HG03135 (cell line): ENCODE data around the gene GNAZ.
"Not testable (repeated sequence)": the region's sequence is repeated elsewhere in the genome, so short reads cannot be mapped to it uniquely, and the experiment has no call there.

Experiments used
- ATAC-seq: cut with Tn5 transposase; IDR thresholded peaks from one replicate; pipeline ENCODE4 v1.9.1; 2021; ENCODE audit warnings: mild to moderate bottlenecking, moderate library complexity; ENCODE audit not compliant: unreplicated experiment

Gene GNAZ

DNA sequence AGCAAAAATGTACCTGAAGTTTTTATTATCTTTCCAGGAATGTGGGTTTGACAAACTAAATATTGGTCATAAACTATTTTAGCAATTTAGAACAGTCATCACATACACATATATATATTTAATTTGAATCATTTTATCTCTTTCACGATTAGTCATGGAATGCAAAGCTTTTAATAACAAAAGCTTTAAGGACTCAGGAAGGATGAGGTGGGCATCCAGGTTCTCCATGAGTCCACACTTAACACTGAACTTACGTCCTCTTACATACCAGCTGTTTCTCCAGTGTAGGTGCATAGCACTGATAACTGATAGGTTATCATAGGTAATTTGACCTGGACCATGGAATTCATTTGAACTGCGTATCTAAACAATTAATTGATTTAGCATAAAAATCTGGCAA is 28.1 kb upstream of the GNAZ start:
- ATAC-seq = no peak

DNA sequence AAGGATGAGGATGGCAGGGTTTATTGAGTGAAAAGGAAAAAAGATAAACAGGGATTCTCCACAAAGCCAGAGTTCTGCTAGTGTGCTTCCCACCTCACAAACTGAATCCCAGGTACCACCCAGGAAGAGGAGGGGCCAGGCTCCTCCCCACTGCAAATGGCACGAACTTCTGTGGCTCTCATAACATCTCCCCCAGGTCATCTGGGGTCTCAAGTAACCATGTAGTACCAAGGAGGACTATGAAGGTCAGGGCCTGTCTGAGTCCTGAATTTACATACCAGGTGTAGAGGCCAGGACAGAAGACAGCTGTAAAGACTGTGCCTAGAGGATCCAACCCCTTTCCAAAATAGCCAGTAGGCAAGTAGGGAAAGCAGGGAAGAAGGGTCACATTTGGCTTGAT is 25.7 kb upstream of the GNAZ start:
- no peak for ATAC-seq

- no peak for ATAC-seq
Observed at GRCh38 chr22:23045461-23045860, 24.9 kb upstream of the GNAZ start.

- no peak for ATAC-seq
Observed at GRCh38 chr22:23047265-23047664, 23.1 kb upstream of the GNAZ start.

GRCh38 chr22:23047742-23048141 is 22.6 kb upstream of the GNAZ start:
- no peak for ATAC-seq

DNA sequence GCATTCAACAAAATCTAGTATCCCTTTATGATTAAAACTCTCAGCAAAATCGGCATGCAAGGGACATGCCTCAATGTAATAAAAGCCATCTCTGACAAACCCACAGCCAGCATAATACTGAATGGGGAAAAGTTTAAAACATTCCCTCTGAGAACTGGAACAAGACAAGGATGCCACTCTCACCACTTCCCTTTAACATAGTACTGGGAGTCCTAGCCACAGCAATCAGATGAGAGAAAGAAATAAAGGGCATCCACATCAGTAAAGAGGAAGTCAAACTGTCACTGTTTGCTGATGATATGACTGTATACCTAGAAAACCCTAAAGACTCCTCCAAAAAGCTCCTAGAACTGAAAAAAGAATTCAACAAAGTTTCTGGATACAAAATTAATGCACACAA is 19.8 kb upstream of the GNAZ start:
- not testable (repeated sequence) for ATAC-seq

GRCh38 chr22:23053051-23053707 is 17.1 kb upstream of the GNAZ start:
- no peak for ATAC-seq

GRCh38 chr22:23053912-23054530 is 16.3 kb upstream of the GNAZ start:
- no peak for ATAC-seq

- ATAC-seq = peak; percentile 73
Observed at GRCh38 chr22:23054531-23055257, 15.6 kb upstream of the GNAZ start.

DNA sequence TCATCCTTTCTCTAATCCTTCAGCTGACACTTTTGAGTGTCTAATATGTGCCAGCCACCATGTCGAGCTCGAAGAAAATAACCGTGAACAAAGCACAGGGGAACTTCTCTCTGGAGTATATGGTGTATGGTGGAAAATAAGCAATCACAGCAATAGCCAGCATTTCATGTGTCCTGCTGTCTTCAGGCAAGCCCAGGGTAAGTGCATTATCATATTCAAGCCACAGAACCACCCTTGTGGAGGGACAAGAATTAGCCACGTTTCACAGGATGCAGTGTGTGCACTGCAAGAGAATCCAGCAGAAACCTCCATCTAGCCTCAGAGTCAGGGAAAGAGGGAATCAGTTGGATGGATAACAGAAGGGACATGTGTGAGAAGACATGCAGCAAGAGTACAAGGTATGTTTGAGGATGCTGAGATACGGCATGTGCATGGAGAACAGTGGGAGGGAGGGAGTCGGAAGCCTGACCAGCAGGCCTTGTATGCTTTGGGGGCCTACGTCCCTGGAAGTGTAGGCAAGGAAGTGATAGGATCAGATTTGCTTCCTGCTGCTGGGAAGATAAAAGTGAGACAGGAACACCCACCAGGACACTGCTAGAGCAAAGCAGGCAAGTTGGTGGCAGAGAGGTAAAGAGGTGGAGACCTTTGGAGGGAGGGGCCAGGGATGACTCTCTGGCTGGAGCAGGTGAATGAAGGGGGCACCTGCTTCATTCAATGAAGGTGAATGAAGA is 14.7 kb upstream of the GNAZ start:
- ATAC-seq = no peak

GRCh38 chr22:23057331-23057730 is 13.0 kb upstream of the GNAZ start:
- ATAC-seq = no peak

GRCh38 chr22:23058063-23058462 is 12.3 kb upstream of the GNAZ start:
- no peak for ATAC-seq

GRCh38 chr22:23058481-23059283 is 11.6 kb upstream of the GNAZ start:
- no peak for ATAC-seq

DNA sequence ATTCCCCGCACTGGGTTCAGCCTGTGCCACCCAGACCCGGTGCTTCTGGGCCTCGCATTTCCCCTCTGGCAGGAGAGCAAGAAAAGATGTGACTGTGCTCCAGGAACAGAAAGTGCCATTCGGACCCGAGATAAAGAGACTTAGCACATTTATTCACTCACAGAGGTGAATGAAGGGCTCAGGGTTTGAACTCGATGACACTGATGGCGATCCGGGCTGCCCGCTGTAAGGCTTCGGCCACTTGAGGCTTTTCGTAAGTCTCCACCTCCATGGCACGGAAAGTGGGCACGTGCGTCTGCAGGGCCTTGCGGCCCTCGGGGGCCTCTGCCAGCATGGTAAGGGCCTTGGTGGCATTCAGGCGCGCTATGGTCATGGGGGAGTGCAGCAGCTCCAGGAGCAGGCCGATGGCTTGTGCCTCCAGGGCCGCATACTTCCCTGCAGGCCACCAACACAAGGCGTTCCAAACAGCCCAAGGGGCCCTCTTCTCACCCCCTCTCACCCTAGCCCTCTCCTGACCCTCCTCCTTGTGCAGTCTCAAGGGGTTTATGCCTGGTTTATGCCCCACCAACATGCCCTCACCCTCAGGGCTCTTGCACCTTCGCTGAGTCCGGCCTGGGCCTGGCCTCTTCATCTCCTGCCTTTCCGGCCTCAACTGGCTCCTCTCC is 10.9 kb upstream of the GNAZ start:
- no peak for ATAC-seq

DNA sequence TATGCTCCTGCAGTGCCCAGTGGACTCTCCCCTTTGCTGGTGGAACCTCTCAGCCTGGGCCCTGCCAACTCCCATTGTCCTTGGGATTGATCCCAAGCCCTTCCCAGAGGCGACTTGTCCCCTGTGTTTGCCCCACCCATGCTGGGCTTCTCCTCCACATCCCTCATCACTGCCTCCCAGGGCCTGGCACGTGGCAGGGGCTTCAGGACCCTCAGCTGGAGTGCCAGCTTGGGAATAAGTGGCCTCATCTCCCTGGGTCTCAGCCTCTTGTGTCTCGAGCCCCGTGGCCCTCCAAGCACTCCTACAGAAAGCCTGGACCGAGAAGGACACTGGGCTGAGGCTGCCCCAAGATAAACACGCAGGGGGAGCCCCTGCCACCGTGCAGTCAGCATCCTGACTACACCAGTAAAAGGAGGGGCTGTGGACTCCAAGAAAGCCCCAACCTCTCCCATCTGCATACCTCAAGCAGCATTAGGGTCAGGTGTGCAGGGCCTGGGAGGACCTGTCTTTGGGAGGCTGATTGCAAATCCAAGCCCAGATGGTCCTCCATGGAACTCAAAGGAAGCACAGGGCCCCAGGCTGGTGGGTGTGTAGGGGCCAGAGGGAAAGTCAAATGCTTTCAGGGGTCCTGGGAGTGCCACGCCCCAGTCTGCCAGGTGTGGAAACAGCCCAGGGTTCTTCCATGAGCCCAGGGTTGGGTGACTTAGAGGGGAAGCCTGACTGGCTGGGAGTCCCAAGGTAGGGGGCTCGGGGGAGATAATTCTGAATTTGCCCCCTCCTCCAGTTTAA is 9.5 kb upstream of the GNAZ start:
- no peak for ATAC-seq

DNA sequence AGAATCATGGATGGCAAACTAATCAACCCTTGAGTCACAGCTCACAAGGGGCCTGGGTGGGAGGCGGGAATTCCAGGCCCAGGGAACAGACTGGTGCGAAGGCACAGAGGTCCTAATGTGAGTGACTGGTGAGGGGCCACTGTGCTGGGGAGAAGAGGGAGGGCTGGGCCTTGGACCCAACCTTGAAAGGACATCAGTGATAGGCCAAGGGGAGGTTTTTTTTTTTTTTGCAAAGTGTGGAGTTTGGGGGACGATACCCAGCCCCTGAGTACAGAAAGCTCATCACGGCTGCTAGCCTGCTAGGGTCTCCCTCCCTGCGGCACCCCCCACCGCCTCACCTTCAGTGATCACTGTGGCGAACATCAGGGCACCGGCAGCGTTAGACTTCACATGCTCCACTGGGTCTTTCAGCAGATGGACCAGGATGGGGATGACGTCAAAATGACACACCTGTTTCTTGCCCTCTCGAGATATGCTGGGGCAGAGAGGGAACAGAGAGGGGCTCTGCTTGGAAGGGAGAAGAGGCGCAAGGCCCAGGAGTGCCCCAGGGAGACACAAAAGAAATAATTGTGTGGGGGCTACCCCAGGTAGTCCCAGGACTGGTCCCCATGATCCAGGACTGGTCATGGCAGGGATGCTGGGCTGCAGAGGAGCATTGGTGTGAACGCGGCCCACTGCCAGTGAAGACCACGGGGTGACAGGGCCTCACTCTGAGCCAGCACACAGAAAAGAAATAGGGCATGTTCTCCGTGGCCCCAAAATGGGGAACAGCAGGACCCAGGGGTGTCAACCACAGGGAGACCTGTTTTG is 8.6 kb upstream of the GNAZ start:
- ATAC-seq = no peak

DNA sequence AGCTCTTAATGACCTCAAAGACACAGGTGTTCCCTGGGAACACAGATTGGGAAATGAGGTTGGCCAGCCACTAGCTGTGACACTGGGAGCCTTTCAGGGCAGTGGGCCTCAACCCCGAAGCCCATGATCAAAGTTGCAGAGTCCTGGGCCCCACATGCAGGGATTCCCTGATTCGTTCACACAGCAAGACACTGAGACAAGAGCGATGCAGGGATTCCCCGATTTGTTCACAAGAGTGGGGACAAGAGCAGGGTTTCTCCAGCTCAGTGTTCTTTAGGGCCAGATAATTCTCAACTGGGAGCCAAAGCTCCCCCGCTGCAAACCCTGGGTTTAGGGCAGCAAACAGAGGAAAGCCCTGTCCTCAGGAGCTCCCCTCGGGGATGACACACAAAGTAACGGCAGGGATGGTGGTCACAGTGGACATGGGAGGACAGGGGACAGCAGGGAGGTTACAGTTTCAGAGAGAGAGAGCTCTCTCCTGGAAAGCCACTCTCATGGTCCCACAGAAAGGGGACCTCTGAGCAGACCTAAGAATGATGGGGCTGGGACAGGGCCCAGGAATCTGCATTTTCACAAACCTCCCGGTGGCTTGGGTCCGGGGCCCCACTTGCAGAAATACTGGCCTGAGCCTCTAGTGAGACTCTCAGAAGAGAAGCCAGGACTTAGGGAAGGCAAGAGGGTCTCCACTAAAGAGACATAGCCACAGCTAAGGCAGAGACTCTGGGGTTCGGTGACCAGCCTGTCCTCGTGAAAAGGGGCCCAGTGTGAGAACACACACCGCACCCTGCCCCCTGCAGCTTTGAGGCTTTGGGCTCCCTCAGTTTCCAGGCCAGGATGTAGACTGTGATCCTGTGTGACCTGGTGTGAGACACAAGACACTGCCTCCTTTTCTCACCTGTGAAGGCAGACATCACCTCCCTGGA is 7.4 kb upstream of the GNAZ start:
- no peak for ATAC-seq
